Measurements from ENCODE around the gene SDE2.

- TF ChIP-seq CTCF (IDR thresholded peaks at IDR 0.05; ENCODE audit: insufficient read depth, low read length, poor library complexity, severe bottlenecking) (no peak), EZH2phosphoT487 (conservative IDR thresholded peaks at IDR 0.05; ENCODE audit: low read length) (no peak)
Measured at GRCh38 chr1:226033991-226034390, 34.8 kb upstream of the SDE2 start.
